Activated T-helper 2 cell treated with anti-CD3 and anti-CD28 coated beads, Interferon-gamma antibody, Interleukin-2, Interleukin-4, amounts not matched to agents 10 μg/mL and 5 μg/mL and 100 μg/mL, durations not matched to agents 14 hours and 24 hours and 36 hours (primary cell): Measurements from ENCODE around the gene SENP5. TPM values are rescaled to one million over a fixed set of nuclear protein-coding genes. Genes with fewer than 3 reads are reported as not detected.
"Not testable (repeated sequence)": the region's sequence is repeated elsewhere in the genome, so short reads cannot be mapped to it uniquely, and the experiment has no call there.

ENCODE experiments used
- DNase-seq: peaks from one replicate; pipeline ENCODE4 v3.0.0; 2021; ENCODE audit warnings: low spot score
- H3K27ac Mint-ChIP-seq: one replicate; pipeline ENCODE4 v1.8.0; 2021; ENCODE audit warnings: mixed read lengths
- H3K27me3 Mint-ChIP-seq: one replicate; pipeline ENCODE4 v1.8.0; 2021; ENCODE audit warnings: low read depth, mixed read lengths
- H3K36me3 Mint-ChIP-seq: one replicate; pipeline ENCODE4 v1.8.0; 2021; ENCODE audit warnings: low read depth, mixed read lengths
- H3K4me1 Mint-ChIP-seq: one replicate; pipeline ENCODE4 v1.8.0; 2021; ENCODE audit warnings: low read depth, mixed read lengths
- H3K4me3 Mint-ChIP-seq: one replicate; pipeline ENCODE4 v1.8.0; 2021; ENCODE audit warnings: low read depth, mild to moderate bottlenecking, moderate library complexity, mixed read lengths
- H3K9me3 Mint-ChIP-seq: one replicate; pipeline ENCODE4 v1.8.0; 2021; ENCODE audit warnings: mixed read lengths
- intact Hi-C: fragments of 100-400 bp; cut with micrococcal nuclease; formaldehyde crosslinking; loops from one replicate; pipeline ENCODE4 v1.15.1; 2023
- total RNA-seq: library from RNA; stranded (reverse); gene quantifications from 2 replicates; pipeline ENCODE4 v1.2.3, GENCODE V29; 2022

Gene SENP5
- total RNA-seq, 1 donor from 2014 or later, result 46.9 TPM

- Mint-ChIP-seq H3K27me3 (no peaks in the 10 kb centered on the region), H3K27ac (no peak overlapping the region), H3K4me3 (no peak overlapping the region), H3K4me1 (peaks cover 17% of the 10 kb centered on the region), H3K9me3 (no peaks in the 10 kb centered on the region), H3K36me3 (peaks cover 92% of the 10 kb centered on the region)
- intact Hi-C loops, result no loop called here
- no peak for DNase-seq
Measured at GRCh38 chr3:196936288-196936687, 68.6 kb downstream of the SENP5 start.

GRCh38 chr3:196938124-196938523 is 70.4 kb downstream of the SENP5 start:
- no peaks in the 10 kb centered on the region for H3K9me3 Mint-ChIP-seq
- intact Hi-C loops, result no loop called here
- peaks cover 87% of the 10 kb centered on the region for H3K36me3 Mint-ChIP-seq
- peaks cover 23% of the 10 kb centered on the region for H3K4me1 Mint-ChIP-seq
- H3K27me3 Mint-ChIP-seq, result no peaks in the 10 kb centered on the region
- H3K4me3 Mint-ChIP-seq, result no peak overlapping the region
- H3K27ac Mint-ChIP-seq, result peak overlapping the region; percentile 17
- DNase-seq, result no peak

GRCh38 chr3:196938576-196938975 is 70.9 kb downstream of the SENP5 start:
- Mint-ChIP-seq H3K27ac (peak overlapping the region; percentile 26), H3K27me3 (no peaks in the 10 kb centered on the region), H3K9me3 (no peaks in the 10 kb centered on the region), H3K36me3 (peaks cover 87% of the 10 kb centered on the region), H3K4me1 (peaks cover 27% of the 10 kb centered on the region), H3K4me3 (no peak overlapping the region)
- intact Hi-C loops, result no loop called here
- DNase-seq, result no peak

GRCh38 chr3:196941729-196942225 is 74.1 kb downstream of the SENP5 start:
- Mint-ChIP-seq H3K36me3 (peaks cover 73% of the 10 kb centered on the region), H3K4me1 (peaks cover 41% of the 10 kb centered on the region), H3K9me3 (no peaks in the 10 kb centered on the region), H3K4me3 (peak overlapping the region; percentile 99), H3K27ac (peak overlapping the region; percentile 93), H3K27me3 (no peaks in the 10 kb centered on the region)
- peak; percentile 54 for DNase-seq
- intact Hi-C loops, result loop anchor here (1.0 to 5.0 kb wide), 7 partner anchors 27 to 333 kb away; partner anchors contain the start of genes CEP19, PAK2, PIGX and PIGZ

- no peaks in the 10 kb centered on the region for H3K9me3 Mint-ChIP-seq
- DNase-seq, result peak; percentile 99
- peak within 1 kb of the TSS; percentile 93 for H3K27ac Mint-ChIP-seq
- H3K4me1 Mint-ChIP-seq, result peaks cover 41% of the 10 kb centered on the region
- H3K27me3 Mint-ChIP-seq, result no peaks in the 10 kb centered on the region
- intact Hi-C loops, result loop anchor here (1.0 to 5.0 kb wide), 7 partner anchors 26 to 334 kb away; partner anchors contain the start of genes CEP19, PAK2, PIGX and PIGZ
- H3K4me3 Mint-ChIP-seq, result peak within 1 kb of the TSS; percentile 99
- H3K36me3 Mint-ChIP-seq, result peaks cover 67% of the 10 kb centered on the region
Measured at GRCh38 chr3:196942226-196942914, 74.7 kb downstream of the SENP5 start, which contains the start of gene NCBP2. TSS of gene NCBP2 (minus strand) at chr3:196942528. CDS start at chr3:196942503, 25 bp downstream.

- DNase-seq, result no peak
- Mint-ChIP-seq H3K4me3 (peak overlapping the region; percentile 99), H3K4me1 (peaks cover 39% of the 10 kb centered on the region), H3K27me3 (no peaks in the 10 kb centered on the region), H3K36me3 (peaks cover 61% of the 10 kb centered on the region), H3K9me3 (no peaks in the 10 kb centered on the region), H3K27ac (peak overlapping the region; percentile 87)
- intact Hi-C loops, result loop anchor here (1.0 to 5.0 kb wide), 7 partner anchors 26 to 334 kb away; partner anchors contain the start of genes CEP19, PAK2, PIGX and PIGZ
Measured at GRCh38 chr3:196942915-196943277, 75.2 kb downstream of the SENP5 start.

- not testable (repeated sequence) for H3K9me3 Mint-ChIP-seq, H3K27me3 Mint-ChIP-seq, DNase-seq
- Mint-ChIP-seq H3K4me1 (peaks cover 36% of the 10 kb centered on the region), H3K27ac (peak overlapping the region; percentile 74), H3K4me3 (peak overlapping the region; percentile 99), H3K36me3 (peaks cover 48% of the 10 kb centered on the region)
- intact Hi-C loops, result loop anchor here (5.0 kb wide), 1 partner anchor 62 kb away; no protein-coding TSS in a partner anchor
Measured at GRCh38 chr3:196944037-196944790, 76.5 kb downstream of the SENP5 start.

GRCh38 chr3:196947136-196947859 is 79.6 kb downstream of the SENP5 start:
- intact Hi-C loops, result no loop called here
- no peak overlapping the region for H3K27ac Mint-ChIP-seq
- H3K4me3 Mint-ChIP-seq, result no peak overlapping the region
- peaks cover 22% of the 10 kb centered on the region for H3K36me3 Mint-ChIP-seq
- H3K9me3 Mint-ChIP-seq, result no peaks in the 10 kb centered on the region
- DNase-seq, result no peak
- H3K27me3 Mint-ChIP-seq, result no peaks in the 10 kb centered on the region
- H3K4me1 Mint-ChIP-seq, result peaks cover 21% of the 10 kb centered on the region

GRCh38 chr3:196947860-196948441 is 80.2 kb downstream of the SENP5 start:
- intact Hi-C loops, result no loop called here
- peaks cover 20% of the 10 kb centered on the region for H3K36me3 Mint-ChIP-seq
- no peaks in the 10 kb centered on the region for H3K27me3 Mint-ChIP-seq
- H3K9me3 Mint-ChIP-seq, result no peaks in the 10 kb centered on the region
- H3K4me3 Mint-ChIP-seq, result no peak overlapping the region
- H3K4me1 Mint-ChIP-seq, result peaks cover 20% of the 10 kb centered on the region
- DNase-seq, result no peak
- H3K27ac Mint-ChIP-seq, result no peak overlapping the region

- no peak overlapping the region for H3K4me3 Mint-ChIP-seq
- no peaks in the 10 kb centered on the region for H3K27me3 Mint-ChIP-seq
- H3K36me3 Mint-ChIP-seq, result peaks cover 13% of the 10 kb centered on the region
- H3K9me3 Mint-ChIP-seq, result no peaks in the 10 kb centered on the region
- H3K27ac Mint-ChIP-seq, result no peak overlapping the region
- intact Hi-C loops, result no loop called here
- peaks cover 13% of the 10 kb centered on the region for H3K4me1 Mint-ChIP-seq
- no peak for DNase-seq
Measured at GRCh38 chr3:196948442-196949284, 80.9 kb downstream of the SENP5 start.

GRCh38 chr3:196949285-196949619 is 81.5 kb downstream of the SENP5 start:
- Mint-ChIP-seq H3K36me3 (peaks cover 8% of the 10 kb centered on the region), H3K9me3 (no peaks in the 10 kb centered on the region), H3K4me3 (no peak overlapping the region), H3K4me1 (peaks cover 8% of the 10 kb centered on the region), H3K27ac (no peak overlapping the region), H3K27me3 (no peaks in the 10 kb centered on the region)
- no peak for DNase-seq
- intact Hi-C loops, result no loop called here
